KOPT-K1 (cell line): ENCODE results near the gene MAPK4.
"Not testable (repeated sequence)": the region's sequence is repeated elsewhere in the genome, so short reads cannot be mapped to it uniquely, and the experiment has no call there.

Experiments used
- H3K27ac ChIP-seq: fragments of 200-600 bp; sonication (generic); 2 replicates; pipeline ENCODE4 v1.5.1; 2016; ENCODE audit warnings: antibody characterized with exemption, mild to moderate bottlenecking, low read depth, low read length; ENCODE audit not compliant: poor library complexity, severe bottlenecking
- H3K36me3 ChIP-seq: fragments of 200-600 bp; sonication (generic); 2 replicates; pipeline ENCODE4 v1.5.1; 2017; ENCODE audit warnings: antibody characterized with exemption, mild to moderate bottlenecking, low read length, moderate library complexity; ENCODE audit not compliant: insufficient read depth
- H3K9me3 ChIP-seq: fragments of 200-600 bp; sonication (generic); 2 replicates; pipeline ENCODE4 v1.5.1; 2017; ENCODE audit warnings: antibody characterized with exemption, low read length, mild to moderate bottlenecking; ENCODE audit not compliant: insufficient read depth, poor library complexity, severe bottlenecking

The MAPK4 gene

GRCh38 chr18:50769463-50769862 lies 209.6 kb downstream of the MAPK4 start:
- Histone ChIP-seq H3K36me3 (no peaks in the 10 kb centered on the region), H3K9me3 (peaks cover 16% of the 10 kb centered on the region), H3K27ac (no peak overlapping the region)

- peaks cover 4% of the 10 kb centered on the region for H3K9me3 ChIP-seq
- H3K27ac ChIP-seq: no peak overlapping the region
- no peaks in the 10 kb centered on the region for H3K36me3 ChIP-seq
Observed at GRCh38 chr18:50775207-50775606, 215.3 kb downstream of the MAPK4 start.

- Histone ChIP-seq H3K27ac (no peak overlapping the region), H3K36me3 (no peaks in the 10 kb centered on the region), H3K9me3 (peaks cover 4% of the 10 kb centered on the region)
Observed at GRCh38 chr18:50775726-50776125, 215.8 kb downstream of the MAPK4 start.

GRCh38 chr18:50776383-50776782 lies 216.5 kb downstream of the MAPK4 start:
- no peak overlapping the region for H3K27ac ChIP-seq
- H3K36me3 ChIP-seq: no peaks in the 10 kb centered on the region
- peaks cover 4% of the 10 kb centered on the region for H3K9me3 ChIP-seq

GRCh38 chr18:50779021-50779420 lies 219.1 kb downstream of the MAPK4 start:
- H3K27ac ChIP-seq, H3K36me3 ChIP-seq, H3K9me3 ChIP-seq: not testable (repeated sequence)
